ENCODE data around the gene SRF.

Gene SRF

GRCh38 chr6:43184268-43184985 is 13.4 kb downstream of the SRF start:
- no peak for DNase-seq

DNA sequence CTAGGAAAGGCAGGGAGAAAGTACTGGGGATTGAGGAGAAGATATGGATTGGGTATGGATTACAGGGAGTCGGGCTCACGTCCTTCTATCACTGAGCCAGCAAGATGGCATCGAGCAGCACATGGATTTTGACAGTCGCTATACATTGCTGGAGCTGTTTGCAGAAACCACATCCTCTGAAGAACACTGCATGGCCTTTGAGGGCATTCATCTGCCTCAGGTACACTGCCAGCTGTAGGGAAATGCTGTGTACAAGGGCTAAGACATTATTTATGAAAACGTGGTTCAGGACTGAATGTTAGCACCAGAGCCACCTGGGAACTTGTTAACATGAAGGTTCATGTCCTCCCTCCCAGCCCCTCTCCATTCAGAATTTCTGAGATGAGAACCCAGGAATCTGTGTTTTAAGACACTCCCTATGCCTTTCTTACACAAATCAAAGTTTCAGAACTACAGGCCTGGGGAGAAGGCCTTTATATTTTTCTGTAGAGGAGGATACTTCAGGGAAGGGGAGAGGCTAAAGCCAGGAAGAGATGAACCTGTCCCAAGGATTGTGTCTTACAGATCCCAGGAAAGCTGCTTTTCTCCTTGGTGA is 14.4 kb downstream of the SRF start:
- DNase-seq = no peak

- no peak for DNase-seq
These were observed 14.9 kb downstream of the SRF start for GRCh38 chr6:43186019-43186418.

DNA sequence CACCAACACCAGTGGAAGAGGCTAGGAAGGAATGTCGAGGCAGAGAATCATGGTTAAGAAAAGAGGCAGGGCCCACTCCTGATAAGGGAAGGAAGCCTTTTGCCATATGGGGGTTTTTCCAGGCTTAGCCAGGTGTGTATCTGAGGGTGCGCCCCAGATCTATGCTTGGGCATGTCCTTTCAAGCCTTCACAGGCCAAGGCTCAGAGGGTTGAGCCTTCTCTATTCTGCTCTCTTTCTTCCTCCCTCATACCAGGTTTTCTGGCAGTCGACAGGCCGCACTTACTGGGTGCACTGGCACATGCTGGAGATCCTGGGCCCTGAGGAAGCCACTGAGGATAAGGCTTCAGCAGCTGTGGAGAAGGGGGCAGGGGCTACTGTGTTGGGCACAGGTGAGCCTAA is 15.6 kb downstream of the SRF start:
- DNase-seq = no peak

GRCh38 chr6:43187821-43188220 is 16.8 kb downstream of the SRF start:
- no peak for DNase-seq

- no peak for DNase-seq
These were observed 17.4 kb downstream of the SRF start for GRCh38 chr6:43188426-43188825.

DNA sequence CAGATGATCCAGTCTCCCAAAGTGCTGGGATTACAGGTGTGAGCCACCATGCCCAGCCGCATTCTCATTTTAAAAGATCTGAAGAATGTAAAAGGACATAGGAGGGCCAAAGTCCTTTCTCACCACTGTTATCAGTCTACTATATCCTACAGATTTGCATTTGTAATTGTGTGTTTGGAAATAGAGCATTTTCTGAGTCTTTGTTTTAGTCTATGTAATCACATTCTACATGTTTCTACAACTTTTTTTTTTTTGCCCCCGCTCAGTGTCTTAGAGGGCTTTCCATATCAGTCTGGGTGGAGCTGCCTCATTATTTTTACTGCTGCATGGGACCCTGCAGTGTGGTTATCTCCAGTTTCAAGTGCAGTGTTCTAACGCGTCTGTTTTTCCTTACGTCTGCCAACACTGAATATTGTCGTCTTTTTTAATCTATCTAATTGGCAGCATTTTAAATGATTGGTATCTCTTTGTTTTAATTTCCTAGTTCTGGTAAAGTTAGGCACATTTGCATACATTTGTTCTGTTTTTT is 18.8 kb downstream of the SRF start:
- DNase-seq = no peak

GRCh38 chr6:43192911-43193310 is 21.8 kb downstream of the SRF start:
- no peak for DNase-seq

- no peak for DNase-seq
These were observed 22.9 kb downstream of the SRF start for GRCh38 chr6:43193929-43194328.

DNA sequence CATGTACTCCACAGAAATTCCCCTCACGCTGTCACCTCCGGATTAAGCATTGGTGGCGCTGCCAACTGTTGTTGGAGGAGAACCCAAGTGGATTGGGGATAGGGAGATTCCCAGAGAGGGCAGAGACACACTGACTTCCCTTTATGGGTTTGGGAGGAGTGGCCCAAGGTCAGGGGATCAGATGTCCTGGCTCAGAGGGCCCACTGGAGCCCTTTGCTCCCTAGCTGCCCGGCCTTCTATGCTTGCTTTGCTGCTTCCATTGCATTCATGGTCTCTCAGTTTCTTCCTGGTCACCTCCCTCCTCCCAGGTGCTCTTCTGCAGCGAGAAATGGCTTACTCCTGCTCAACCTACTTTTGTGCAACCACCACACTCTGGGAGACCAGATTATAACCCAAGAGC is 25.3 kb downstream of the SRF start:
- DNase-seq = no peak

DNA sequence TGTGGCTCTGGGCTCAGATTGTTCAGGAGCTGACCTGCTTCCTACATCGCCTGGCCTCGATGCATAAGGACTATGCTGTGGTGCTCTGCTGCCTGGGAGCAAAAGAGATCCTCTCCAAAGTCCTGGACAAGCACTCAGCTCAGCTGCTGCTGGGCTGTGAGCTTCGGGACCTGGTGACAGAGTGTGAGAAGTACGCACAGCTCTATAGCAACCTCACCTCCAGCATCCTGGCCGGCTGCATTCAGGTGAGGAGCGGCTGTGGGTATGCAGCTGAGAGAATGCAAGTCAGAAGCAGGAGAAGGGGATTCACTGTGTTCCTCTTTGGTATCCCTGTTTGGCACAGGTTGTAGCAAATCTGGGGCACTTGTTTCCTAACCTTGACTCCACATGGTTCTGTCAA is 28.8 kb downstream of the SRF start:
- DNase-seq = no peak

- no peak for DNase-seq
These were observed 29.5 kb downstream of the SRF start for GRCh38 chr6:43200541-43200940.

- no peak for DNase-seq
These were observed 31.4 kb downstream of the SRF start for GRCh38 chr6:43202451-43202850.

GRCh38 chr6:43203029-43203717 is 32.1 kb downstream of the SRF start:
- no peak for DNase-seq

- DNase-seq = no peak
These were observed 32.6 kb downstream of the SRF start for GRCh38 chr6:43203718-43204095.

DNA sequence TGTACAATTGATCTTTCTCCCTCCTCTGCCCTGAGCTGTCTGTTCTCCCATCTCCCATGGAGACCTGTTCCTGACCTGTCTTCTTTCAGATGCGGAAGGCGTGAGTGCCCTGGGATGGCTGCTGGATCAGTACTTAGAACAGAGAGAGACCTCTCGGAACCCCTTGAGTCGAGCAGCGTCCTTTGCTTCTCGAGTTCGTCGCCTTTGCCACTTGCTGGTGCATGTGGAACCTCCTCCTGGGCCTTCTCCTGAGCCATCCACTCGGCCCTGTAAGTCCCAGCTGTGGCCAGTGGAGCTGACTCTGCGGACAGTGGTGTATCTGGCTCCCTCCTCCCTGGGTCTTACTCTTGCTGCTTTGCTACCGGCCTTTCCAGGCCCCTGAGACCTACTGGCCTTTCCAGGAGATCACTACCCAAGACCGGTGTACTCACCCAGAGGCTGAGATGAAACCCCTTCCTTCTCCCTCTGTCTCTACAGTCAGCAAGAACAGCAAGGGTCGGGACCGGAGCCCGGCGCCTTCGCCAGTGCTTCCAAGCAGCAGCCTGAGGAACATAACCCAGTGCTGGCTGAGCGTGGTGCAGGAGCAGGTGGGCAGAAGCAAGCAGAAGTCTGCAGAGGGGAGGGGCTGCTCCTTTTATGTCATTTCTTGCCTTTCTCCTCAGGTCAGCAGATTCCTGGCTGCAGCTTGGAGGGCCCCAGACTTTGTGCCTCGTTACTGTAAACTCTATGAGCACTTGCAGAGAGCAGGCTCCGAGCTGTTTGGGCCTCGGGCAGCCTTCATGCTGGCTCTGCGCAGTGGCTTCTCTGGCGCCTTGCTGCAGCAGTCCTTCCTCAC is 33.4 kb downstream of the SRF start:
- no peak for DNase-seq

DNA sequence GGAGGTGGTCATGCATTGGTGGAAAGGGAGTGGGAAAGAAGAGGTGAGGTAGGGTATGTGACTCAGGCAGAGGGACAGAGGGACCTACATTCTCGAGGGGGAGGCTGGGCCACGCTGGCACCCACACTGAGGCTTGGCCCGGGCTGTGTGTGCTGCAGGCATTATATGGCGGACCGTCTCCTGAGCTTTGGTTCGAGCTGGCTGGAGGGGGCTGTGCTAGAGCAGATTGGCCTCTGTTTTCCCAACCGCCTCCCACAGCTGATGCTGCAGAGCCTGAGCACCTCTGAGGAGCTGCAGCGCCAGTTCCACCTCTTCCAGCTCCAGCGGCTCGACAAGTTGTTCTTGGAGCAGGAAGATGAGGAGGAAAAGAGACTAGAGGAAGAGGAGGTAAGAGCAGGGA is 34.8 kb downstream of the SRF start:
- DNase-seq = no peak

DNA sequence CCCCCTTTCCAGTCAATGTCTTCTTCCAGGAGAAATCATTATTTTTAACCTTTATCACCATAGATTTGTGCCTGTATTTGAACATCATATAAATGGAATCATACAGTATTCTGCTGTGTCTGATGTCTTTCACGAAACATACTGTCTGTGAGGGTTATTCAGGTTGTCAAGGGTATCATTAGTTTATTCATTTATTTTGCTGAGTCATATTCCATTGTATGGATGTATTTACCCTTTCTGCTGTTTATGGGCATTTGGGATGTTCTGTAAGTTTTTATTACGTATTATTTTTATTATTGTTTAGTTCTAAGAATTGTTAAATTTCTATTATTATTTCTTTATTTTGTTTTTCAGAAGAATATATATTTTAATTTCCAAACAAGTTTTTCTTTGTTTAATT is 36.2 kb downstream of the SRF start:
- DNase-seq = no peak

- DNase-seq = no peak
These were observed 40.9 kb downstream of the SRF start for GRCh38 chr6:43211955-43212354.

- no peak for DNase-seq
These were observed 42.4 kb downstream of the SRF start for GRCh38 chr6:43213431-43213830.

- DNase-seq = no peak
These were observed 44.0 kb downstream of the SRF start for GRCh38 chr6:43215066-43215465.

GRCh38 chr6:43216200-43216599 is 45.1 kb downstream of the SRF start:
- no peak for DNase-seq

- no peak for DNase-seq
These were observed 46.3 kb downstream of the SRF start for GRCh38 chr6:43217351-43217750.
